Fibroblast of upper back skin (primary cell): ENCODE measurements around the gene THOP1.
A peak's percentile ranks its signal among the peaks of the same experiment; 100 is the strongest.

ENCODE experiments used
- DNase-seq: peaks from one replicate; pipeline ENCODE4 v3.0.0-alpha.2; 2013

Gene THOP1

DNA sequence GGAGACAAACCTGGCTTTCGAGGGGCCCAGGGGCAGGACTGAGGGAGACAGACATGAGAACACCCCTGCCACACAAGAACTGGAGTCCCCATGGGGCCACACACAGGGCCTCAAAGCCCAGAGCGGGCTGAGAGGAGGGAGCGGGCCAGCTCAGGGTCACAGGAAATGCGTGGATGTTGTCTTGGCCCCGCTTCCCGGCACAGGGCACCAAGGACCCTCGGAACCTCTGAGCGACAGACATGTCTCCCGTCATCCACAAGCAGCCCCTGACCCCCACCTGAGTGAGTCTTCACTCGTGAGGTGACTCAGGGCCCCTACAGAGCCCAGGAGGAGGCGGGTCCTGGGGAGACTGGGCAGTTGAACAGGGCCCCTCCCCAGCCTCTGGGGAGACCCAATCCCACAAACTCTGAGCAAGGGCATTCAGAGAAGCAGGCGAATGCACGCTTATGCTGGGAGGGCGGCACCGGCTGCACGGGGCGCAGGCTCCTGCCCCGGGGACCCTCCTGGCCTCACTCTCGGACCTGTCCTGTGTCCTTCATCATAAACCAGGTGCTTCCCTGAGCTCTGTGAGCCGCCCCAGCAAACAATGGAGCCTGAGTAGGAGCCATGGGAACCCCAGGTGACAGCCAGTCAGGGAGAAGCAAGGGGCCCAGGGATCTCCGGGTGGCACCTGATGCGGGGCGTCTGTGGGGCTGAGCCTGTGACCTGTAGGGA, 22.4 kb upstream of the THOP1 start:
- DNase-seq: no peak

DNA sequence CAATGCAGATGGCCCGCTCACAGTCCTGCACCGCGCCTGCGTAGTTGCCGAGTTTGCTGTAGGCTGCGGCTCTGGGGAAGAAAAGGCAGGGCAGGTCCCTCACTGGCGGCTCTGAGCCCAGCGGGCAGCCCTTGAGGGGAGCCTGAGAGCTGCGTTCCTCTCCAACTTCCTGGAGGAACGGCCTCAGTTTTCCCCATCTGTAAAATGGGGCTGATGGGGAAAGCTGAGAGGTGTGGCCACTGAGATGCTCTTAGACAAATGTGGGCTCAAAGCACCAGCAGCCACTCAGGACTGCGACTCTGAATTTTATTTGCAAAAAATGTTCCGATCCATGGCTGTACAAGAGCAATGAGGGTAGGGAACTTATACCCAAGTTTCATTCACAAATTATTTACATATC, 21.6 kb upstream of the THOP1 start:
- no peak for DNase-seq

DNA sequence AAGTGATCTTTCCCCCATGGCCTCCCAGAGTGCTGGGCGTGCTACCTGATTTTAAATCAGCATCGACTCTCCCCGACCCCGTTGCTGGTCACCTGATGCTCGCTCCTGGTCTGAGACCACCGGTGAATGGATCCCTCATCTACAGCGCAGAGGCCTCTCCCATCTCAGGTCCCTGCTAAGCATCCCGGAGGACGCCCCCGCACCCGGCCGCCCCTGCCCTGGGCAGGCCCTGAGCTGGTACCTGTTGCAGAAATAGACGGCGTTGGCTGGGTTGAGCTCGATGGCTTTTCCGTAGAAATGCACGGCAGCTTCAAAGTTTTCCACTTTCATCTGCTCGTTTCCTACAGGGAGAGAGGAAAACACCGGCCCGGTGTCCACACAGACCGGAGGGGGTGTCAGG, 20.4 kb upstream of the THOP1 start:
- DNase-seq: no peak

DNA sequence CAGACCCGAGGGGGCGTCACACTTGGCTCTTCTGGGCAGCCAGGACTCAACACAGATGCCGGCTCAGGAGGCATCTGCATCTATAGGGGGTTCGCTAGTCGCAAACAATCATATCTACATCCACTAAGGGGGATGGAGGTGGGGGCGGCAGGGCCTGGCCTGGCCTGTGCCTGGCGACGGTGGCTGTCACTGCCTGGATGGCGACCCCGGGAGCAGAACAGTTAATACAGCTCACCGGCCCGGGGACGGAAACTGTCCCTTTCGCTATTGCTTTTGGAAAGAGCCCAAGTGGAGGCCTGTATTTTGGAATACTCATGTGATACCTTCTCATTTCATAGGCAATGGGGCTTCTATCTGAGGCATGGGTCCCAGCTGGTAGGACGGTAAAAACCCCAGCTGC, 19.9 kb upstream of the THOP1 start:
- no peak for DNase-seq

DNA sequence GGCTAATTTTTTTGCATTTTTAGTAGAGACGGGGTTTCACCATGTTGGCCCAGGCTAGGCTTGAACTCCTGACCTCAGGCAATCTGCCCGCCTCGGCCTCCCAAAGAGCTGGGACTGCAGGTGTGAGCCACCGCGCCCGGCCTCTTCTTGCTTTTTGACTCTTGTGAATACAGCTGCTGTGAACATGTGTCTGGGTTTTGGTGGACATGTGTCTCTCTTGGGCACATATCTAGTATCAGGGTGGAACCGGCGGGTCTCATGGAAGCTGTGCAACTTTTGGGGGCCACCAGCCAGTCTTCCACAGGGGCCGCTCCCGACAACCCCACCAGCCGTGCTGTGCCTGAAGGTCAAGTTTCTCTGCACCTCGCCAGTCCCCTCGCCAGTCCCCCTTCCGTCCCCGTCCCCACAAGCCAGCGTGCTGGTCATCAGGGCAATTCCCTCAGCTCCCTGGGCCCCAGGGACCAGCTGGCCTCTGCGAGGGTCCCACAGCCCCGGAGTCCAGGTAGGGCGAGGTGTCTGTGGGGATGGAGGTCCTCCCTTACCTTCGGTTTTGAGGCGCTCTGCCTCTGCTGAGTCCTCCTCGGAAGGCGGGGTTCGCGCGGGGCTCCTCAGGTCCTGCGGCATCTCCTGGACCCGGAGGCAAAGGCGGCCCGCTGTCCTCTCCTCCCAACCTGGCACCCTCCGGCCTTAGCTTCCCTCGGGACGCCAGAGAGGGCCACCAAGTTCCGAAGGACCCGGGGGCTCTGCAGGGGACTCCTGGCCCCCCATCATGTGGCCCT, 18.5 kb upstream of the THOP1 start:
- DNase-seq: no peak

DNA sequence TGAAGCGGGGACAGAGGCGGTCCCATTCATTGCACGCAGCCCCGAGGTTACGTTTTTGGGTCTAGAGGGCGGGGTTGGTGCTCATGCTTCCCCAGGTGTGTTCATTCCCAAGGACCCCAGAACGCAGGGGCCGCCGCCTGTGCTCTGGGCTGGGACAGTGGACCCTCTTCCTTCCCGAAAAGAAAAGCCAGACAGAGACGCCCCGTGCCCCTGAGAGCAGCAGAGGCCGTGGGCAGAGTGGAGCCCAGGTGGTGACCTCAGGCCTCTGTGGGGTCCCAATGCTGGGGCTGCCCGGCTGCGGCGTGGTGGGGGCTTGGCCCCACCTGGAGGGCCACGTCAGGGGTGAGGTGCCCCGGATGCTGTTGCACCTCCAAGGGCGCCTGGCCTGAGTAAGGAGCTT, 17.6 kb upstream of the THOP1 start:
- DNase-seq: no peak

DNA sequence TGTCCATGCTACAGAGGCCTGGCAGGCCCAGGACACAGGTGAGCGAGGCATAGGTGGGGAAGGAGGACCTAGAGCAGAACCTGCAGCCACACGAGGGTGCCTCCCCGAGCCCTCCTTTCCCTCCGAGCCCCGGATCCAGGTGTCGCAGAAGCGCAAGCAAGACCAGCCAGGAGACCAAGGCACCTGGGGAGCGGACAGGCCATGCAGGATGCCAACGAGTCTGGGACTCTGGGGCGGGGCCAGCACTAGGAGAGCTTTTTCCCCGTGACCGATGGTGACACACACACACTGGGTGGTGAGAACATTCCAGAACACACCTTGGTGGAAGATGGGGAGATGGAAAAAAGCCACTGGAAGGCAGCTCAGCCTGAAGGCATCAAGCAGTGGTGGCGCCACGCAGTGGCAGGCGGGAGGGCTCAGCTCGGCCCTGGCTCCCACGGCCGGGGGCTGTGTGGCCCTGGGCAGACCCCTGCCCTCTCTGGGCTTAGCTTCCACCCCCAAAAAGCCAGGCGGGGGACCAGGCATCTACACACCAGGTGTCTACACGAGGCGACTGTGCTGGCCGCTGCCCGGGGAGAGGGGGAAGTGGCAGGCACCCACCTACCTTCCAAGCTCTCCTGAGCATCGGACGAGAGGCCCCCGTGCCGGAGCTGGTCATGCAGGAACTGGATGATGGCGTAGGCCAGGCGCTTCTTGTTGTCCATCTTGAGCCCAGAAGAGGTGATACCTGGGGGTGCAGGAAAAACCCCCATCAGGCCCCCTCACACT, 16.8 kb upstream of the THOP1 start:
- no peak for DNase-seq

DNA sequence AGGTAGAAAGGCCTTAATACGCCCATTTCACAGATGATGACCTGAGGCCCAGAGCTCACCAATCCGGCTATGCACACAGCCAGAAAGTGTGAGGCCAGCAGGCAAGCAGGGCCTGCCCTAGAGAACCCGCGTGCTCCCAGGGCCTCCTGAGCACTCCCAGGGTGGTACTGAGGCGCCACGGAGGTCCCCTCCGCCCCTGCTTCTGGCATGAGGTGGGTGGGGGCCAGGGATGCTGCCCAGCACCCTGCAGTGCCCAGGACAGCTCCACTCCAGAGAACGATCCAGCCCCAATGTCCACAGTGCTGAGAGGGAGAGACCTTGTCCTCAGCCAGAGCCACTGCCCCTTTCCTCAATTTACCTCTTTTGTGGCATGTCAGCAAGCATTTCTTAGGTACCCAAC, 16.1 kb upstream of the THOP1 start:
- DNase-seq: no peak

DNA sequence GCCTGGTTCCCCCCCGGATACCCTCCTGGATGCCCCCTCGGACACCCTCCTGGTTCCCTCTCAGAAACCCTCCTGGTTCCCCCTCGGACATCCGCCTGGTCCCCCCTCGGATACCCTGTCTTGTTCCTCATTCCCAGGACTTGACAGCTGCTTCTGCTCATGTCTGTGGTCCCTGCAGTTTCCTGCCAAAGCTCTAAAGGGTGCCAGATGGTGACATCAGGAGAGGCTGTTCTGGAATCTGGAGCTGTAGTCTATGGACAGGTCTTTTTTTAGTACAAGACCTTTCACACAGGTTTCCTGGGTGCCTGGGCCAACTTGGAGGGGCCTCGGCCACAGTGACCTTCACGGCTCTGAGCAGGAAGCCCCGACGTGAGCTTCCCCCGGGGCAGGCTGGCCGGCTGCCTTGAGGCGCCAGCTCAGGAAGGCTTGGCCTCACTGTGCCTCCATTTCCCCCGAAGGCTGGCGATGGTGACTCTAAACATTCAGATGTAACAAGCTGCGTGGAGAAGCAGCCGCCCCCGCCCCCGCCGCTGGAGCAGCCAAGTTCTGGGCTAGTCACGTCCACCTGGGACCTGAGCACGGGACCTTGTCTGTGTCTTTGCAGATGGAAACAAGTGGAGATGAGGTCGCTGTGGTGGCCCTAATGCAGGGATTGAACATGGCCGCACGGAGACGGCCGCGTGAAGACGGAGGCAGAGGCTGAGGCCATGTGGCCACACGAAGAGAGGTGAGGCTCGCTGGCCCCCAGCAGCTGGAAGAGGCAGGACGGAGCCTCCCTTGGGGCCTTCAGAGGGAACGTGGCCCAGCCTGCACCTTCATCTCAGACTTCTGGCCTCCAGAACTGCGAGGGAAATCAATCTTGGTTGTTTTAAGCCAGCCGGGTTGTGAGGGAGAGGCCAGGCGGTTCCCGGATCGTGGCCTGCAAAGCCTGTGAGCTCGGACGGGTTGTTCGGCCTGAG, 15.0 kb upstream of the THOP1 start:
- peak; percentile 23 for DNase-seq

DNA sequence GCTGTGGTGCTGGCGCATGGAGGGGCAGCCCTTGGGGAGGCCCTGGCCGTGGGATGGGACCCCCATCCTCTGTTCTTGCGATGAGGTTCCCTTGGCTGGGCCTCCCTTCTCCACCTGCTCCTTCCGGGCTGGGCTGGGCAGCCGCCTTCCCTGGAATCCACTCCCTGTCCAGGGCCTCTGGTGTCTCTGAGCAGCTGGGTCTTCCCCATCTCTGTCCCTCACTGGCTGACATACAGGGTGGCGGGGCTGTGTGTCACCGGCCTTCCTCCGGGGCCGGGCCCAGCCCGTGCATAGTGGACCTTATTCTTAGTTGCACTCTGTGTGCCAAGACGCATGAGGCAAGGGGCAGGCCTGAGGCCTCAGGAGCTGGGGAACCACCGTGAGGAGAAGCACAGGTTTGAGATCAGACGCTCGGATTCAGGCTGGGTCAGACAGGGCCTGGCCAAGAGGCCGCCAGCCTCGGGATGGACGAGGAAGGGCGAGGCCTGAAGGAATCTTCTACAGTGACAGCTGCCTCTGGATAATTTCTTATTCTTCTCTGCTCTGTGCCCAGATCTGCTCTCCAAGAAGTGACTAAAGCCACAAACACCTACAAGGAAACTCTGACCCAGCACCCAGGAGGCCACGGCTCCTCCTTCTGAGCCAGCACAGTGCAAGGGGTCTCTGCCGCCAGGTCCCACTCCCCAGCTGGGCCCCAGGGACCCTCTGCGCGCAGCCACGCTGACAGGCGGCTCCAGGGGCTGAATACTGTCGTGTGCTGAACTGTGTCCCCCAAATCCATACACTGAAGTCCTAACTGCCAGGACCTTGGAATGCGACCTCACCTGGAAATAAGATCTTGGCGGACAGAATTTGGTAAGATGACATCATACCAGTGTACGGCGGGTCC, 13.3 kb upstream of the THOP1 start:
- DNase-seq: no peak

DNA sequence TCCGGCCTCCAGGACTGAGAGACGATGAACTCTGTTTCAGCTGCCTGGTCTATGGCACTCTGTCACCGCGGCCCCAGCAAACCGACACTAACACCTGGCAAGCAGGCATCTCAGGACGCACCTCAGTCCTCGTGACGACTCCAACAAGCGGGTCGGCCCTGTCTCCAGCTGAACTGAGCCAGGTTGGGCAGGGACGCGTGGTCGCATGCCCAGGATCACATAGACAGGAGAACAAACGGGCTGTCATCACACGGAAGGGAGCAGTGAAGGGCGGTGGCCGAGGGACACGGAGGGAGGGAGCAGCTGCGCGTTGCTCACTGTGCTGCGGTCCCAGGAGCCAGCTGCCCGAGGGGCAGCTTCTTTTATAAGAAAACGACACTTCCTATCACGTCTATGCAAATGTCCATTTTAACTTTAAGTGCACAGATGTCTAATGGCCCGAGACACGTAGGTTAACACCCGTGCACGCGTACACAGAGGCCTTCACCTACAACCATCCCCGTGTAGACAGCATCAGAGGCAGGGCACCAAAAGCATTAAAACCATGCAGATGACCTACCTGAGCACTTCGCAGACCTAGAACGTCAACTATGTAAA, 11.1 kb upstream of the THOP1 start:
- DNase-seq: no peak

DNA sequence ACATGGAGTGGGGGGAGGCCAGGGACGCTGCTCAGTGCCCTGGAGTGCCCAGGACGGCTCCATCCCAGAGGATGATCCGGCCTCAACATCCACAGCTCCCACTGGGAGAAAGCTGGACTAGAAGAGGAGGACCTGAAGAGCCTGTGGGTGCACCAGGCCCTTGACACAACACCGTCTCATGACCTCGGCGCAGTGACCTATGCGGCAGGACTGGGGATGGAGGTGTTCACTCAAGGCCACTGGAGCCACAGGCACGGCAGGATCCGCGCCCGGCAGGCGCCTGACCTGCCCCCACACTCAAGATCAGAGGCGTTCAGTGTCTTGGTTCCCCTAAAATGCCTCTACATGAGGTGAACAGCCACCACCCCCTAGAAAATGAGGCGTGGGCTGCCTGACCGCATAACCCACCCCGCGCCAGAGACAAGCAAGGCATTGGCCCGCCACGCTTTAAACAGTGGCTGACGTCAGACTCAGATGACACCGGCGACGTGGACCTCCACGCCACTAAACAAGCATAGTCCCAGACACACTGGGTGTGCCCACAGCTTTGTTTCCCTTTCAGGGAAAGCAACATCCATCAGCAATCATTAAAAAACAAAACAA, 10.2 kb upstream of the THOP1 start:
- DNase-seq: no peak

DNA sequence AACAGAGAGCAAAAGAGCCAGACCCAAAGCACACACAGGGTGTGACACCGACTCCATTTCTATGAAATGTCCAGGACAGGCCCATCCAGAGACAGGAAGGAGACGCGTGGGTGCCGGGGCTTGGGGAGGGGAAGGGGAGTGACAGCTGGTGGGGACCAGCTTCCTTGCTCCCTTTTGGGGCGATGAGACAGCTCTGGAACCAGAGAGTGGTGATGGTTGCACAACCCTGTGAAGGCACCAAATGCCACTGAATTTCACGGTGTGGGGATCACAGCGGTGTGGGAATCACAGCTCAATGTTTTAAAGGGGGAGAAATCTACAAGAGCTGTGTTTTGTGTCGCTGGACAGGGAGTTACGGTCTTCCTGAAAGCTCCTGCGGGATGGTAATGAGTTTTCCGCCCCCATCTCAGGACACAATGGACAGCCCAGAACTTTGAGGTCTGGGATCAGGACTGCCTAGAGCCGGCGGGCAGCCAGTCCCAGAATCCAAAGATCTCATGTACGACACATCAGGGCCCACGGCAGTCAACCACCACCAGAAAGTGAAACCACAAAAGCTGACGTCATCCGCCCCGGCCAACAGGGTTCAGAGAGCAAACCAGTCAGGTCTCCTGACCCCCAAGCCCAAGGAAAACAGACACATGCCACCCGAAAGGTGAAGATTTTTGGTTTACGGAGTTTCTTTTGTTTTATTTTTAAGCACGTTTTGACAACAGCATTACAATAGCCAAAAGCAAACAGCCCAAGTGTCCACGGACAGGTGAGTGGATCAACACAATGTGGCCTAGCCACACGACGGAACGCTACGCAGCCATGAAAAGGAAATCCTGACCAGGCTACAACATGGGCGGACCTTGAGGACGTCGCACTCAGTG, 9.5 kb upstream of the THOP1 start:
- DNase-seq: no peak

DNA sequence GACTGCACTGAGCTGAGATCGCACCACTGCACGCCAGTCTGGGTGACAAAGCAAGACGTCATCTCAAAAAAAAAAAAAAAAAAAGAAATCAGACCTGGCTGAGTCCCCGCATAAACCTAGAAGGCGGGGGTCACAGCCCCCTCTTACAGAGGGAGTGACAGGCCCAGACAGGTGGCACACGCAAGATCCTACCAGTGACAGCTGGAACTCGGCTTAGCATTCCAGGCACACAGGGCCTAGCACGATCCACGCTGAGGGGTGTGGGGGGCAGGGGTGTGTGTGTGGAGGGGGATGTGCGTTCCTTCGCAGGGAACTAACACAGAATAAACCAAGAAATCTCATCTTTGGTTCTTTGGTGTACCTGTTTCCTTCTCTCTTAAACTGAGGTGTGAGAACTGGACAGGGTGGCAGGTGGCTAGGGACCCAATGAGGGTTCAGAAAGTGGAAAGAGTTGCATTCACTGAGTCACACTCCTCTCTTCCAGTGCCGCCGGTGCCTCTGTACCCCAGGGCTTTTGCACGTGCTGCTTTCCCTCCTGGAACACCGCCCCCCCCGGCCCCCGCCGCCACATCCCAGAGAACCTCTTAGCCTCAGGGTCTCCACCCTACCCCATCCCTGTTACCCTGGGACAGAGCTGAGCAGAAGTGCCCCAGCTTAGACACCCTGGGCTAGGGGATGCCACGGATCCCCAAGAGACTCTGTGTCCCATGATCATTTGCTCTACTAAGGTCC, 7.2 kb upstream of the THOP1 start:
- no peak for DNase-seq

DNA sequence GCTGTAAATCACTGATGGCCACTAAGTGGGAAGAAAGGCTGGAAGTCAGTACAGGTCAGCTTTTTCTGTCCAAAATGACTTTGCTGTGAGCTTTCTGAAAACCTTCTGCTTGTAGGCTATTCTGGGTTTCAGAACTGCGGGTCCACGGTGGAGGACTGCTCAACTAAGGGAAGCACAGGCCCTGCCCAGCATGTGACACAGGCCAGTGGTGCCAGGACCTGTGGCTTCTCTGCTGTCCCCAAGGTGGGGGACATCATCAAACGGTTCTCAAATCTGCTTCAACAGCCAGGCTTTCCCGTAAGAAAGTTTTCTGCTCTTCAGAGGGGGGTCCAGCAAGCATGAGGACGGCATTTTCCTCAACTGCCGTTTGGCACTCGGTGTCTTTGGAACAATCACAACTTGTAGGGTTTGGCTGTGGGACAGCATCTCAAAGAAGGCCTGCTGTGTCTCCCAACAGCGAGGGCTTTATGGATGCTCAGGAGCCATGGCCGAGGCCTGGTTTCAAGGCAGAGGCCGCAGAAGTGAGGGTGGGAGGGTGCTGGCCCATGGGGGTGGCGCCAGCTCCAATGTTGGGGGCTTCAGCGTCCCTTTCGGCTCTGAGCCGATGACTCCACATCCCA, 6.1 kb upstream of the THOP1 start:
- no peak for DNase-seq

DNA sequence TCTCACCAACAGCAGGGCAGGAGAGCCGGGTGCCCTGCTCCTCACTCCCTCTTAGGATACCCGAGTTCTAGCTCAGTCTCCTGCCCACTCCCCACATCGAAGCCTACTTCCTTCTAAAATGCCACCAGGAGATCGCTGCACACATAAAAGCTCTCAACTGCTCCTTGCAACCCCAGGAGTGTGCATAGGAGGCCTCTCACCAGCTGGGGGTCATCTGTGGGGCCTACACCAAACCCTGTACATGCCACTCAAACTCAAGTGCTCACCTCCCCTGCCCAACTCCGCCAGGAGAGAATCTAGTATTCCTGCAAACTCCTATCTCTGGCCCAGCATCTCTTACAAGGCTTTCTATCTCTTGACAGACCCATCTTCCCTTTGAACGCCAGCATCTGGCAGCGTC, 5.0 kb upstream of the THOP1 start:
- DNase-seq: no peak

DNA sequence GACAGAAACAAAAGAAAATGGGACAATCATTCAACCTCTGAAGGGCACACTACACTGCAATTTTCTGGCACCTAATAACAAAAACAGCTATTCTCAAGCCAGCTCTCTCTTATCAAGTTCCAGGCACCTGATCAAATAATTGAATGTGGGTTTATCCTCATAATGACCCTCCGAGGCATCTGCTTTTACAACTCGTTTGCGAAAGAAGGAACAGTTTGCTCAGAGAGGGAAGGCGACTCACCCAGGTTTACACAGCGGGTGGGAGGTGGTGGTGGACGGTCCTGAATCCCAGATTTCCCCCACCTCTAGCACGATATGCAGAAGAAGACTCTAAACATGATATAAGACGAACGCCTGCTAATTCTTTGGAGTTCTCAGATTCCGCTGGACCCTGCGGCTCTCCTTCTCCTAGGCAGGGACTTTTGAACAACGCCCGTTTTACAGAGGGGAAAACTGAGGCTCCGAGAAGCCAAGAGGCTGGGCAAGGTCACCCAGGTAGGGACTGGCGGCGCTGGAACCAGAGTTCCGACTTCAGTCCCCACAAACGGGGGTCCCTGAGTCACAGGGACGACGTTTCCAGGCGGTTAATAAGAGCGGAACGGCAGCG, 2.9 kb upstream of the THOP1 start:
- no peak for DNase-seq
